ENCODE data around the gene ANKRD33B.

ANKRD33B gene

GRCh38 chr5:10611290-10611689 lies 47.4 kb downstream of the ANKRD33B start:
- H3K4me1 ChIP-seq (ENCODE audit: control insufficient read depth, insufficient read depth, low read length, poor library complexity, severe bottlenecking): no peaks in the 10 kb centered on the region
- no peak overlapping the region for H3K4me3 ChIP-seq (ENCODE audit: insufficient read depth, low read depth, low read length, poor library complexity, severe bottlenecking)
- H3K9me3 ChIP-seq (ENCODE audit: control insufficient read depth, low read length): no peaks in the 10 kb centered on the region
- no peaks in the 10 kb centered on the region for H3K27me3 ChIP-seq (replicated peaks; ENCODE audit: control insufficient read depth, insufficient read depth, low read length, poor library complexity, severe bottlenecking)
- no peaks in the 10 kb centered on the region for H3K36me3 ChIP-seq (ENCODE audit: control insufficient read depth, insufficient read depth, low read length)
- no peak for DNase-seq
- H3K27ac ChIP-seq (ENCODE audit: insufficient read depth, low read length, poor library complexity, severe bottlenecking): no peak overlapping the region

GRCh38 chr5:10612251-10612650 lies 48.4 kb downstream of the ANKRD33B start:
- no peaks in the 10 kb centered on the region for H3K4me1 ChIP-seq (ENCODE audit: control insufficient read depth, insufficient read depth, low read length, poor library complexity, severe bottlenecking)
- no peak overlapping the region for H3K27ac ChIP-seq (ENCODE audit: insufficient read depth, low read length, poor library complexity, severe bottlenecking)
- no peak overlapping the region for H3K4me3 ChIP-seq (ENCODE audit: insufficient read depth, low read depth, low read length, poor library complexity, severe bottlenecking)
- no peaks in the 10 kb centered on the region for H3K36me3 ChIP-seq (ENCODE audit: control insufficient read depth, insufficient read depth, low read length)
- no peak for DNase-seq
- no peaks in the 10 kb centered on the region for H3K9me3 ChIP-seq (ENCODE audit: control insufficient read depth, low read length)
- no peaks in the 10 kb centered on the region for H3K27me3 ChIP-seq (replicated peaks; ENCODE audit: control insufficient read depth, insufficient read depth, low read length, poor library complexity, severe bottlenecking)

GRCh38 chr5:10615693-10616092 lies 51.8 kb downstream of the ANKRD33B start:
- no peak overlapping the region for H3K27ac ChIP-seq (ENCODE audit: insufficient read depth, low read length, poor library complexity, severe bottlenecking)
- DNase-seq: no peak
- no peaks in the 10 kb centered on the region for H3K27me3 ChIP-seq (replicated peaks; ENCODE audit: control insufficient read depth, insufficient read depth, low read length, poor library complexity, severe bottlenecking)
- no peaks in the 10 kb centered on the region for H3K9me3 ChIP-seq (ENCODE audit: control insufficient read depth, low read length)
- no peaks in the 10 kb centered on the region for H3K4me1 ChIP-seq (ENCODE audit: control insufficient read depth, insufficient read depth, low read length, poor library complexity, severe bottlenecking)
- no peaks in the 10 kb centered on the region for H3K36me3 ChIP-seq (ENCODE audit: control insufficient read depth, insufficient read depth, low read length)
- H3K4me3 ChIP-seq (ENCODE audit: insufficient read depth, low read depth, low read length, poor library complexity, severe bottlenecking): no peak overlapping the region

- no peak overlapping the region for H3K27ac ChIP-seq (ENCODE audit: insufficient read depth, low read length, poor library complexity, severe bottlenecking)
- no peak for DNase-seq
- no peaks in the 10 kb centered on the region for H3K4me1 ChIP-seq (ENCODE audit: control insufficient read depth, insufficient read depth, low read length, poor library complexity, severe bottlenecking)
- no peaks in the 10 kb centered on the region for H3K36me3 ChIP-seq (ENCODE audit: control insufficient read depth, insufficient read depth, low read length)
- no peak overlapping the region for H3K4me3 ChIP-seq (ENCODE audit: insufficient read depth, low read depth, low read length, poor library complexity, severe bottlenecking)
- no peaks in the 10 kb centered on the region for H3K9me3 ChIP-seq (ENCODE audit: control insufficient read depth, low read length)
- no peaks in the 10 kb centered on the region for H3K27me3 ChIP-seq (replicated peaks; ENCODE audit: control insufficient read depth, insufficient read depth, low read length, poor library complexity, severe bottlenecking)
Measured at GRCh38 chr5:10617103-10617502, 53.2 kb downstream of the ANKRD33B start.

- no peak overlapping the region for H3K27ac ChIP-seq (ENCODE audit: insufficient read depth, low read length, poor library complexity, severe bottlenecking)
- H3K9me3 ChIP-seq (ENCODE audit: control insufficient read depth, low read length): no peaks in the 10 kb centered on the region
- H3K4me3 ChIP-seq (ENCODE audit: insufficient read depth, low read depth, low read length, poor library complexity, severe bottlenecking): no peak overlapping the region
- H3K27me3 ChIP-seq (replicated peaks; ENCODE audit: control insufficient read depth, insufficient read depth, low read length, poor library complexity, severe bottlenecking): no peaks in the 10 kb centered on the region
- H3K36me3 ChIP-seq (ENCODE audit: control insufficient read depth, insufficient read depth, low read length): no peaks in the 10 kb centered on the region
- no peaks in the 10 kb centered on the region for H3K4me1 ChIP-seq (ENCODE audit: control insufficient read depth, insufficient read depth, low read length, poor library complexity, severe bottlenecking)
- DNase-seq: no peak
Measured at GRCh38 chr5:10618311-10618710, 54.4 kb downstream of the ANKRD33B start.

- Histone ChIP-seq H3K27me3 (replicated peaks; ENCODE audit: control insufficient read depth, insufficient read depth, low read length, poor library complexity, severe bottlenecking) (no peaks in the 10 kb centered on the region), H3K9me3 (ENCODE audit: control insufficient read depth, low read length) (no peaks in the 10 kb centered on the region), H3K4me1 (ENCODE audit: control insufficient read depth, insufficient read depth, low read length, poor library complexity, severe bottlenecking) (no peaks in the 10 kb centered on the region), H3K36me3 (ENCODE audit: control insufficient read depth, insufficient read depth, low read length) (no peaks in the 10 kb centered on the region), H3K4me3 (ENCODE audit: insufficient read depth, low read depth, low read length, poor library complexity, severe bottlenecking) (no peak overlapping the region), H3K27ac (ENCODE audit: insufficient read depth, low read length, poor library complexity, severe bottlenecking) (no peak overlapping the region)
- DNase-seq: no peak
Measured at GRCh38 chr5:10619649-10620048, 55.8 kb downstream of the ANKRD33B start.

GRCh38 chr5:10620346-10620745 lies 56.5 kb downstream of the ANKRD33B start:
- H3K27me3 ChIP-seq (replicated peaks; ENCODE audit: control insufficient read depth, insufficient read depth, low read length, poor library complexity, severe bottlenecking): no peaks in the 10 kb centered on the region
- no peak overlapping the region for H3K27ac ChIP-seq (ENCODE audit: insufficient read depth, low read length, poor library complexity, severe bottlenecking)
- H3K4me1 ChIP-seq (ENCODE audit: control insufficient read depth, insufficient read depth, low read length, poor library complexity, severe bottlenecking): no peaks in the 10 kb centered on the region
- H3K9me3 ChIP-seq (ENCODE audit: control insufficient read depth, low read length): no peaks in the 10 kb centered on the region
- DNase-seq: no peak
- no peak overlapping the region for H3K4me3 ChIP-seq (ENCODE audit: insufficient read depth, low read depth, low read length, poor library complexity, severe bottlenecking)
- no peaks in the 10 kb centered on the region for H3K36me3 ChIP-seq (ENCODE audit: control insufficient read depth, insufficient read depth, low read length)

- no peak overlapping the region for H3K4me3 ChIP-seq (ENCODE audit: insufficient read depth, low read depth, low read length, poor library complexity, severe bottlenecking)
- H3K27me3 ChIP-seq (replicated peaks; ENCODE audit: control insufficient read depth, insufficient read depth, low read length, poor library complexity, severe bottlenecking): no peaks in the 10 kb centered on the region
- H3K4me1 ChIP-seq (ENCODE audit: control insufficient read depth, insufficient read depth, low read length, poor library complexity, severe bottlenecking): no peaks in the 10 kb centered on the region
- no peak for DNase-seq
- H3K36me3 ChIP-seq (ENCODE audit: control insufficient read depth, insufficient read depth, low read length): no peaks in the 10 kb centered on the region
- no peaks in the 10 kb centered on the region for H3K9me3 ChIP-seq (ENCODE audit: control insufficient read depth, low read length)
- no peak overlapping the region for H3K27ac ChIP-seq (ENCODE audit: insufficient read depth, low read length, poor library complexity, severe bottlenecking)
Measured at GRCh38 chr5:10621832-10622231, 58.0 kb downstream of the ANKRD33B start.

- H3K27me3 ChIP-seq (replicated peaks; ENCODE audit: control insufficient read depth, insufficient read depth, low read length, poor library complexity, severe bottlenecking): no peaks in the 10 kb centered on the region
- H3K27ac ChIP-seq (ENCODE audit: insufficient read depth, low read length, poor library complexity, severe bottlenecking): no peak overlapping the region
- H3K4me3 ChIP-seq (ENCODE audit: insufficient read depth, low read depth, low read length, poor library complexity, severe bottlenecking): no peak overlapping the region
- H3K4me1 ChIP-seq (ENCODE audit: control insufficient read depth, insufficient read depth, low read length, poor library complexity, severe bottlenecking): no peaks in the 10 kb centered on the region
- no peaks in the 10 kb centered on the region for H3K36me3 ChIP-seq (ENCODE audit: control insufficient read depth, insufficient read depth, low read length)
- no peaks in the 10 kb centered on the region for H3K9me3 ChIP-seq (ENCODE audit: control insufficient read depth, low read length)
- no peak for DNase-seq
Measured at GRCh38 chr5:10622810-10623209, 58.9 kb downstream of the ANKRD33B start.

GRCh38 chr5:10623305-10623910 lies 59.5 kb downstream of the ANKRD33B start:
- H3K4me1 ChIP-seq (ENCODE audit: control insufficient read depth, insufficient read depth, low read length, poor library complexity, severe bottlenecking): no peaks in the 10 kb centered on the region
- H3K9me3 ChIP-seq (ENCODE audit: control insufficient read depth, low read length): no peaks in the 10 kb centered on the region
- H3K4me3 ChIP-seq (ENCODE audit: insufficient read depth, low read depth, low read length, poor library complexity, severe bottlenecking): no peak overlapping the region
- no peaks in the 10 kb centered on the region for H3K36me3 ChIP-seq (ENCODE audit: control insufficient read depth, insufficient read depth, low read length)
- no peaks in the 10 kb centered on the region for H3K27me3 ChIP-seq (replicated peaks; ENCODE audit: control insufficient read depth, insufficient read depth, low read length, poor library complexity, severe bottlenecking)
- H3K27ac ChIP-seq (ENCODE audit: insufficient read depth, low read length, poor library complexity, severe bottlenecking): no peak overlapping the region
- no peak for DNase-seq
